OCI-LY3 (cell line): ENCODE results near the gene SOD3.

Source experiments
- CTCF ChIP-seq: fragments of 200-600, 300-600 bp; sonication (generic); IDR thresholded peaks from 2 replicates; pipeline ENCODE4 v1.5.1; 2014; ENCODE audit warnings: antibody characterized with exemption, low read length, low read depth
- EZH2phosphoT487 ChIP-seq: fragments of 200-600 bp; shearing (Covaris generic); IDR thresholded peaks from 2 replicates; pipeline ENCODE4 v1.6.1; 2018; ENCODE audit warnings: antibody characterized with exemption, mixed run types, low read depth

GRCh38 chr4:24754571-24754970 lies 40.8 kb upstream of the SOD3 start:
- TF ChIP-seq CTCF (no peak), EZH2phosphoT487 (no peak)
